Activated T-cell treated with anti-CD3 and anti-CD28 coated beads, Interleukin-2, amount 50 U/mL, for 4 hours (primary cell): ENCODE results near the gene THBS2. TPM values are rescaled to one million over a fixed set of nuclear protein-coding genes. Genes with fewer than 3 reads are reported as not detected.

ENCODE experiments used
- ATAC-seq, 2 donors: fragments of 200-7000 bp; cut with Tn5 transposase; one replicate each; pipeline ENCODE4 v1.10.0; 2021
- DNase-seq: peaks from one replicate; pipeline ENCODE4 v3.0.0-alpha.2; 2020
- H3K27me3 Mint-ChIP-seq: one replicate; pipeline ENCODE4 v1.8.0; 2021; ENCODE audit warnings: low read depth, mixed read lengths
- H3K36me3 Mint-ChIP-seq: one replicate; pipeline ENCODE4 v1.8.0; 2022; ENCODE audit warnings: mixed read lengths; ENCODE audit not compliant: insufficient read depth
- H3K4me1 Mint-ChIP-seq: one replicate; pipeline ENCODE4 v1.8.0; 2021; ENCODE audit warnings: low read depth, mixed read lengths
- H3K4me3 Mint-ChIP-seq: one replicate; pipeline ENCODE4 v1.8.0; 2021; ENCODE audit warnings: mild to moderate bottlenecking, moderate library complexity, mixed read lengths
- H3K9me3 Mint-ChIP-seq: one replicate; pipeline ENCODE4 v1.8.0; 2021; ENCODE audit warnings: mixed read lengths
- total RNA-seq, 3 donors: library from RNA; stranded (reverse); gene quantifications; one replicate each; pipeline ENCODE4 v1.2.1, GENCODE V29; 2021

THBS2 gene
- total RNA-seq, 3 donors from 2014 or later = 0.05 to 0.18 TPM; not detected in 1

DNA sequence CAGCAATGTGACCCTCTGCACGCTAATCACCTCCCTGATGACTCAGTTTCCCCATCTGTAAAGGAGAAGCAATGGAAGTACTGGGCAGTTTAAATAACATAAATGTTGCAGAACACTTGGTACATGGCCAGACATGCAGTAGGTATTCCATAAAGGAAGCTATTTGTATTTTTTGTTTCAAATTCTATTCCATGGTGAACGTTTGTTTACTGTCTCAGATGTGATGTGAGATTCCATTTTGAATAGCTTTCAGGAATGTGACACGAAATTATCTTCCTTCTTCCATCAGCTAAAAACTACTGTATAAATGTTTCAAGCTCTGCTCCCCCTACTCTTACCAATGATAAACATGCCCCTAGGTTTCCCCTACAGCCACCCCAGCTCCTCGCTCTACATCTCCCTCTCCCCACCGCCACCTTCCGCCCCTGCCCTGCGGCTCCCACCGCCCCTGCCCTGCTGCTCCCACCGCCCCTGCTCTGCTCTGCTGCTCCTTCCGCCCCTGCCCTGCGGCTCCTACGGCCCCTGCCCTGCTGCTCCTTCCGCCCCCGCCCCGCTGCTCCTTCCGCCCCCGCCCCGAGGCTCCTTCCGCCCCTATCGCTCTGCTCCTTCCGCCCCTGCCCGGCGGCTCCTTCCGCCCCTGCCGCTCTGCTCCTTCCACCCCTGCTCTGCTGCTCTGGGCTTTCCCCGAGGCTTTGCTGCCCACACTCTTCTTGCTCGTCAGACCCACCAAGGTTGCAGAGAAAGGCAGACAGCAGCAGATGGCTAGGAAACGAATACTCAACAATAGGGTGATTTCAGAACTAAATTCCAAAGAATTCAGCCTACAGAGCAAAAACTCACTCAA lies 78.9 kb downstream of the THBS2 start:
- H3K36me3 Mint-ChIP-seq = no peaks in the 10 kb centered on the region
- DNase-seq (no peak), ATAC-seq (no peak)
- H3K27me3 Mint-ChIP-seq = peaks cover 12% of the 10 kb centered on the region
- no peaks in the 10 kb centered on the region for H3K4me1 Mint-ChIP-seq
- no peaks in the 10 kb centered on the region for H3K9me3 Mint-ChIP-seq
- H3K4me3 Mint-ChIP-seq = no peak overlapping the region

GRCh38 chr6:169173532-169174268 lies 79.9 kb downstream of the THBS2 start:
- DNase-seq (no peak), ATAC-seq (no peak)
- Mint-ChIP-seq H3K4me1 (no peaks in the 10 kb centered on the region), H3K36me3 (no peaks in the 10 kb centered on the region), H3K9me3 (no peaks in the 10 kb centered on the region), H3K4me3 (no peak overlapping the region), H3K27me3 (peaks cover 15% of the 10 kb centered on the region)

DNA sequence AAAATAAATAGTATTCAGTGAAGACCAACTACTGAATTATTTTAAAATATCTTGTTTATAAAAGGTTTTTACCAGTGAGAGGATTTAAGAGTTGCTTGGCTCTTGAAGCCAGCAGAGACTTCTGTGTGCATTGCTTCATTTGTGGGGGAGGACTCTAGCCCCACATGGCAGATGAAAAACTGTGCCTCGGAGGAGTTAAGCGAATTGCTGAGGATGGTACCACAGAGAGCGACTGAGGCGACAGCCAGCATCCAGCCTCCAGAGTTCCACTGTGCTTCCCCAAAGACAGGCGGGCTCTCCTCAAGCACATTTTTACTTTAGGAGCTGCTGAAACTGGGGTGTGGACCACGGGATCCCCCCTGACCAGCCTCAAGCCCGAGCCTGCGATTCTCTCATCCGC lies 80.7 kb downstream of the THBS2 start:
- H3K9me3 Mint-ChIP-seq = no peaks in the 10 kb centered on the region
- peaks cover 13% of the 10 kb centered on the region for H3K27me3 Mint-ChIP-seq
- no peaks in the 10 kb centered on the region for H3K4me1 Mint-ChIP-seq
- DNase-seq = no peak
- H3K36me3 Mint-ChIP-seq = no peaks in the 10 kb centered on the region
- no peak for ATAC-seq
- no peak overlapping the region for H3K4me3 Mint-ChIP-seq

DNA sequence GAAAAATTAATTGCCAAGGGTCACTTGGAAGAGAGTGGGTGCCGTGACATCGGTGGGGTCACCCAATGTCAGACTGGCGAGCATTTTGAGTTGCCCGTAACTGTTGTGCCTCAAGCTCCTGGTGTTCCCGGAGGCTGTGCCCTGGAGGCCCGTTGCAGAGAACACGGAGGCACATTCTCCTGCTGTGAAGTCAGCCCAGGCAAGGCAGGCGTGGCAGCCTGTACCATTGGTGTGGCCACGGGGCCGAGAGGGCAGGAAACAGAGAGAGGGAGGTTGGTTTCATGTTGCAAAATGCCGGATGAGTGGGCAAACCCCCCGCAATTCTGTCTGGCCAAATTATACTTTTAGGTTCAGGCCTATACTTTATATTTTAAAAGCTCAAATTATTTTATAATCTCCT lies 81.2 kb downstream of the THBS2 start:
- H3K9me3 Mint-ChIP-seq = no peaks in the 10 kb centered on the region
- DNase-seq (no peak), ATAC-seq (no peak)
- no peak overlapping the region for H3K4me3 Mint-ChIP-seq
- H3K27me3 Mint-ChIP-seq = peaks cover 13% of the 10 kb centered on the region
- no peaks in the 10 kb centered on the region for H3K4me1 Mint-ChIP-seq
- no peaks in the 10 kb centered on the region for H3K36me3 Mint-ChIP-seq

DNA sequence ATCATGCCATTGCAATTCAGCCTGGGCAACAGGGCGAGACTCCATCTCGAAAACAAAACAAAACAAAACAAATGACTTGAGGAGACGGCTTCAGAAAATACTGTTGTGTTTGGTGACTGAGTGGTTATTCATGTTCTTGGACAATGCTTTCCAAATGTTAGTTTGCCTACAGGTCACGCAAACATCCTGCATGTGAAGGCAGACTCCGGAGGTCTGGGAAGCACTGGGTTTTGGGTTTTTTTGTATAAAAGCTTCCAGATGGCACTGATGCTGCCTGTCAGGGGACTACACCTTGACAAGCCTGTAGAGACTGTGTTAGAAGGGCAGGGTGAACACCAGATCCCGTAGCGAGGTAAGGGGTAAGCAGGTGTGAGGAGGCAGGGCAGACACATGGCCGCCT lies 81.7 kb downstream of the THBS2 start:
- no peaks in the 10 kb centered on the region for H3K36me3 Mint-ChIP-seq
- H3K4me1 Mint-ChIP-seq = no peaks in the 10 kb centered on the region
- no peaks in the 10 kb centered on the region for H3K9me3 Mint-ChIP-seq
- H3K27me3 Mint-ChIP-seq = peaks cover 11% of the 10 kb centered on the region
- DNase-seq (no peak), ATAC-seq (no peak)
- no peak overlapping the region for H3K4me3 Mint-ChIP-seq

DNA sequence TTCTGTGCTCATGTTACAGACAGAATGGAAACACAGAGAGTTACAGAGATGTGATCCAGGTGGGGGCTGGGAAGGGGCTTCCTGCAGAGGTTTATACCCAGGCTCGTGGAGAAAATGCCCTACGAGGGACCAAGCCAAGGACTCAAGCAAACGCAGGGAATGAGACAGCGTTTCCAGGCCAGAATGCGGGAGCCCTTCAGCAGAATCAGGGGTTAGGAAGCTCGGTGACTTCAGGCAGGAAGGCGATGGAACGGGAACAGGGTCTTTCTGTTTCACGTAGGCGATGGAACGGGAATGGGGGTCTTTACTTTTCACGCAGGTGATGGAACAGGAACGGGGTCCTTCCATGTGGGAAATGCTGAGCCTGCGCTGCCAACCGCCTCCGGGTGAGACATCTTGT lies 82.6 kb downstream of the THBS2 start:
- Mint-ChIP-seq H3K9me3 (no peaks in the 10 kb centered on the region), H3K4me3 (no peak overlapping the region), H3K4me1 (no peaks in the 10 kb centered on the region), H3K36me3 (no peaks in the 10 kb centered on the region), H3K27me3 (peaks cover 8% of the 10 kb centered on the region)
- no peak for DNase-seq
- ATAC-seq = no peak

- no peaks in the 10 kb centered on the region for H3K4me1 Mint-ChIP-seq
- ATAC-seq (no peak), DNase-seq (no peak)
- H3K9me3 Mint-ChIP-seq = no peaks in the 10 kb centered on the region
- peaks cover 8% of the 10 kb centered on the region for H3K27me3 Mint-ChIP-seq
- H3K4me3 Mint-ChIP-seq = no peak overlapping the region
- no peaks in the 10 kb centered on the region for H3K36me3 Mint-ChIP-seq
Observed at GRCh38 chr6:169170583-169170955, 83.1 kb downstream of the THBS2 start.

GRCh38 chr6:169169941-169170582 lies 83.6 kb downstream of the THBS2 start:
- Mint-ChIP-seq H3K4me3 (no peak overlapping the region), H3K27me3 (peaks cover 4% of the 10 kb centered on the region), H3K36me3 (no peaks in the 10 kb centered on the region), H3K9me3 (no peaks in the 10 kb centered on the region), H3K4me1 (no peaks in the 10 kb centered on the region)
- DNase-seq (no peak), ATAC-seq (no peak)

GRCh38 chr6:169169375-169169774 lies 84.3 kb downstream of the THBS2 start:
- Mint-ChIP-seq H3K36me3 (no peaks in the 10 kb centered on the region), H3K27me3 (peaks cover 4% of the 10 kb centered on the region), H3K4me1 (no peaks in the 10 kb centered on the region), H3K4me3 (no peak overlapping the region), H3K9me3 (no peaks in the 10 kb centered on the region)
- no peak for DNase-seq
- no peak for ATAC-seq

- Mint-ChIP-seq H3K27me3 (peaks cover 4% of the 10 kb centered on the region), H3K4me1 (no peaks in the 10 kb centered on the region), H3K9me3 (no peaks in the 10 kb centered on the region), H3K4me3 (no peak overlapping the region), H3K36me3 (no peaks in the 10 kb centered on the region)
- ATAC-seq (no peak), DNase-seq (no peak)
Observed at GRCh38 chr6:169168706-169169105, 84.9 kb downstream of the THBS2 start.

- no peak for DNase-seq
- Mint-ChIP-seq H3K27me3 (peaks cover 4% of the 10 kb centered on the region), H3K4me1 (no peaks in the 10 kb centered on the region), H3K36me3 (no peaks in the 10 kb centered on the region), H3K4me3 (no peak overlapping the region), H3K9me3 (no peaks in the 10 kb centered on the region)
- ATAC-seq = no peak
Observed at GRCh38 chr6:169168302-169168630, 85.4 kb downstream of the THBS2 start.

DNA sequence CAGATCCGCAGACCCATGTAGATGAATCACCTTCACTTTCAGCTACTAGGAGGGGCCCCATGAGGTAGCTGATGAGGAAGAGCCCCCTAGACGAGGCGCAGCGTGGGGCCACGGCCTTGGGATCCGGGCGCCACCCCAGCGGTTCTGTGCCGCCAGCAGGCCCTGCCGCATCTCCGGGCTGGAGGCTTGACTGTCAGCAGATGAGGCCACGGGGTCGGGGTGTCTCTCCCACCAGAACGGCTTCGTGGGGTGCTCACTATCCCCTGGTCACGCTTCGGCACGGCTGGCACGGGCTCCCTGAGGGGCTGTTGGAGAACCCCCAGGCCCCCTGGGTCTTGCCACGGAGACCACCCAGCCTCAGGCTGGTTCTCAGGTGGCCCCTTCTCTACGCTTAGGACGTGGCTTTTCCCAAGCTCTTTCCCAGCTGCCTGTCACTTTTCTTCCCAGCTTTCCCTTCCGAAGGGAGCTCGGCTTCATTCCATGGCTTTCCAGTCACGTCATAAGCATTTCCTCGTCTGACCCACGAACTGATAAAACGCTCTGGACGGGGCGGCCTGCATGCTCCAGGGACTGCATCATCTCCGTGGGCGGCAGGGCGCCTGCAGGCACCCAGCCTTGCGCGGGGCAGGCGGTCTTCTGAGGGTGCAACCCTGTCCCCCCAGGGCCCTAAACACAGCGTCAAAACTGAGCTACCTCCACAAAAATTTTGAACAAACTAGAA lies 85.9 kb downstream of the THBS2 start:
- ATAC-seq (no peak), DNase-seq (no peak)
- Mint-ChIP-seq H3K4me3 (no peak overlapping the region), H3K9me3 (no peaks in the 10 kb centered on the region), H3K4me1 (no peaks in the 10 kb centered on the region), H3K36me3 (no peaks in the 10 kb centered on the region), H3K27me3 (peaks cover 4% of the 10 kb centered on the region)

- Mint-ChIP-seq H3K9me3 (no peaks in the 10 kb centered on the region), H3K36me3 (no peaks in the 10 kb centered on the region), H3K27me3 (peaks cover 4% of the 10 kb centered on the region), H3K4me3 (no peak overlapping the region), H3K4me1 (no peaks in the 10 kb centered on the region)
- ATAC-seq (no peak), DNase-seq (no peak)
Observed at GRCh38 chr6:169166896-169167580, 86.6 kb downstream of the THBS2 start.
